Measurements from ENCODE around the gene NUDT16L1.

The NUDT16L1 gene

GRCh38 chr16:4687416-4687815 is 5.9 kb upstream of the NUDT16L1 start:
- no peak overlapping the region for H3K4me3 ChIP-seq (replicated peaks; ENCODE audit: low read depth, low read length)
- DNase-seq (ENCODE audit: extremely low read depth, low read depth): no peak
- TF ChIP-seq, protein P1, sequence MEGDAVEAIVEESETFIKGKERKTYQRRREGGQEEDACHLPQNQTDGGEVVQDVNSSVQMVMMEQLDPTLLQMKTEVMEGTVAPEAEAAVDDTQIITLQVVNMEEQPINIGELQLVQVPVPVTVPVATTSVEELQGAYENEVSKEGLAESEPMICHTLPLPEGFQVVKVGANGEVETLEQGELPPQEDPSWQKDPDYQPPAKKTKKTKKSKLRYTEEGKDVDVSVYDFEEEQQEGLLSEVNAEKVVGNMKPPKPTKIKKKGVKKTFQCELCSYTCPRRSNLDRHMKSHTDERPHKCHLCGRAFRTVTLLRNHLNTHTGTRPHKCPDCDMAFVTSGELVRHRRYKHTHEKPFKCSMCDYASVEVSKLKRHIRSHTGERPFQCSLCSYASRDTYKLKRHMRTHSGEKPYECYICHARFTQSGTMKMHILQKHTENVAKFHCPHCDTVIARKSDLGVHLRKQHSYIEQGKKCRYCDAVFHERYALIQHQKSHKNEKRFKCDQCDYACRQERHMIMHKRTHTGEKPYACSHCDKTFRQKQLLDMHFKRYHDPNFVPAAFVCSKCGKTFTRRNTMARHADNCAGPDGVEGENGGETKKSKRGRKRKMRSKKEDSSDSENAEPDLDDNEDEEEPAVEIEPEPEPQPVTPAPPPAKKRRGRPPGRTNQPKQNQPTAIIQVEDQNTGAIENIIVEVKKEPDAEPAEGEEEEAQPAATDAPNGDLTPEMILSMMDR (IDR thresholded peaks at IDR 0.05; ENCODE audit: low read depth, low read length, missing control alignments): no peak

DNA sequence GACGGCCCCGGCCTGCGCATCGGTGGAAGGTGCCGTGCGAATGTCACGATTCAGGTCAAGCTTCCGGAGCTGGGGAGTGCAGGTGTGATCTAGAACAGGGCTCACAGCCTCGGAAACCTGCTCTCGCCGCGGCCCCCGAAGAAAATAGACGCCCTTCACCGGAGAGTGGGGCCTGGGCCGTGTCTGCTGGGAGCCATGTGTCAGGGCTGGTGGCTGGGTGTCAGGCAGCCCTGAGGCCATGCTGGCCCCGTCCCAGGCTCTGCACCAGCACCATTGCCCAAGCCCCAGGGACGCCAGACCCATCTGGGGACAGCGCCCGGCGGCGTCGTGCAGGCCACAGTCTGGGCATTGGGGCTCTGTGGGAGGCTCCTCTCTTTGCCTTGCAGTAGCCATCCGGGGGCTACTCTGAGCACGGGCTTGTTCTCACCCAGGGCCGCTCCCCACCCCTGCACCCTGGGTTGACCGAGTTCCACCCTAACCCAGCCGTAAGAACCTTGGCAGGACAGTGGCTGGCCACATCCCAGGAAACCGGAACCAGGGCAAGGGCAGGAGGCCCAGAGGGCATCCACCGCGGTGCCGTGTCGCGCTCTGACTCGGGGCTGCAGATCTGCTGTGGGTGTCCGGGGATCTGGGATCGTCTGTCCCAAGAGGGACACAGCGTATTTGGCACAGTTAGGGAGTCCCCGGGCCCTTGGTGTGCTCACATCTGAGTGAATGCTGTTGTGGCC is 5.3 kb upstream of the NUDT16L1 start:
- no peak overlapping the region for H3K4me3 ChIP-seq (replicated peaks; ENCODE audit: low read depth, low read length)
- TF ChIP-seq, protein P1 (IDR thresholded peaks at IDR 0.05; ENCODE audit: low read depth, low read length, missing control alignments): no peak
- no peak for DNase-seq (ENCODE audit: extremely low read depth, low read depth)

GRCh38 chr16:4688674-4689045 is 4.7 kb upstream of the NUDT16L1 start:
- TF ChIP-seq, protein P1 (IDR thresholded peaks at IDR 0.05; ENCODE audit: low read depth, low read length, missing control alignments): no peak
- H3K4me3 ChIP-seq (replicated peaks; ENCODE audit: low read depth, low read length): no peak overlapping the region
- no peak for DNase-seq (ENCODE audit: extremely low read depth, low read depth)

- no peak for DNase-seq (ENCODE audit: extremely low read depth, low read depth)
- TF ChIP-seq, protein P1 (IDR thresholded peaks at IDR 0.05; ENCODE audit: low read depth, low read length, missing control alignments): no peak
- H3K4me3 ChIP-seq (replicated peaks; ENCODE audit: low read depth, low read length): no peak overlapping the region
These were observed 4.2 kb upstream of the NUDT16L1 start for GRCh38 chr16:4689091-4689671.

DNA sequence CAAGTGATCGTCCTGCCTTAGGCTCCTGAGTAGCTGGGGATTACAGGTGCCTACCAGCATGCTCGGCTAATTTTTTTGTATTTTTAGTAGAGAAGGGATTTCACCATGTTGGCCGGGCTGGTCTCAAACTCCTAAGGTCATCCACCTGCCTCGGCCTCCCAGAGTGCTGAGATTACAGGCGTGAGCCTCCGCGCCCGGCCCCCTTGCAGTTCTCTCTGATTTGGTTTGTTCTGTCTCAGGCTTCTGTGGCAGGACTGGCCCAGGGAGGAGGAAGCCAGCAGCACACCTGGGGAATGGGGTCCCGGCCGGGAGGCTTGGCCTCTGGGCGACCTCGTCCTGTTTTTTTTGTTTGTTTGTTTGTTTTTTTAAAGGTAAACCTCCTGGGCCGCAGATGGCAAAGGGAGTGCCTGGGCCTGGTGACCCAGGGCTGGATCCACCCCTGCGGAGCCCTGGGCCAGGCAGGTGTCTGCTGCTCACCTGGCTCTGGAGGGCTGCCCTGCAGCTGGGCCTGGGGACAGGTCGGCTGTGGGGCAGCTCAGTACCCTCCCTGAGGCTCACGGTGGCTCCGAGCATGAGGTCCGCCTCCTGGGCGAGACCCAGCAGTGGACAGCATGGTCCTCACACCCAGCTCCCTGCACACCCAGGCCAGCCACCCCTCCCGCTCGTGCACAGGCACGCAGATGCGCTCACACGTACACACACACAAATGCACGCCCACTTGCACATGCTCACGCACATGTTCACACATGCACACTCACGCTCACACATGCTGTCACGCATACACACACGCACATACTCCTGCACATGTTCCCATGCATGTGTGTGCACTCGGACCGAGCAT is 3.3 kb upstream of the NUDT16L1 start:
- TF ChIP-seq, protein P1 (IDR thresholded peaks at IDR 0.05; ENCODE audit: low read depth, low read length, missing control alignments): no peak
- no peak for DNase-seq (ENCODE audit: extremely low read depth, low read depth)
- no peak overlapping the region for H3K4me3 ChIP-seq (replicated peaks; ENCODE audit: low read depth, low read length)

DNA sequence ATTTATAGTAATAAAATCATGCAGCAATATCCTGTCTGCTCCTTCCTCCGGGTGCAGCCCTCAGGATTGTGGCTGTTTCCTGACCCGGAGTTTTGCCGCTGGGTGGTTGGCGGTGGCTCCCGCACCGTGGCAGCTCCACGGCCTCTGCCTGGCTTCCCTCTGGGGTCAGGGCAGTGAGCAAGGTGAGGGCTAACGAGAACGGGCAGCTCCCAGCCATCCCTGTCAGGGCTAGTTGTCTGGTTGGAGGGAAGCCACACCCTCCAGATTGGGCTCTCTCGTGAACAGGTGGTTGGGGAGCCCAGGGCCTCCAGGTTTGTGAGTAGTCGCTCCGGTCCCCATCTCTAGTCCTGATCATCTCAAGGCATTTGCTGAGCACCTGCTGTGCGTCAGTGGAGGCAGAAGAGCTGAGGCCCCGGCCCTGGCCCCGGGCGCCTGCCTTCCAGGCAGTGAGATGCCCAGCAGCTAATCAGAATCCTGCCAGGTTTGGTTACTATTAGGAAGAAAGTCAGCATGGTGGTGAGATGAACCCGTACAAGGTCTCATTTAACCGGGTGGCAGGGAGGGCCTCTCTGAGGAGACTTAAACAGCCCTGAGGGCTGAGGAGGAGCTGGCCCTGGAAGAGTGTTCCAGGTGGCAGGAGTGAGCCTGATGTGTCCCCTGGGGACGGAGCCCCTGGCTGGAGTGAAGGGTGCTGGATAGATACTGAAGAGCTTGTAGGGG is 2.3 kb upstream of the NUDT16L1 start:
- no peak for DNase-seq (ENCODE audit: extremely low read depth, low read depth)
- TF ChIP-seq, protein P1 (IDR thresholded peaks at IDR 0.05; ENCODE audit: low read depth, low read length, missing control alignments): no peak
- H3K4me3 ChIP-seq (replicated peaks; ENCODE audit: low read depth, low read length): no peak overlapping the region

Measured in HFF-Myc (cell line).